AG04450 (cell line): ENCODE measurements around the gene CAPG. TPM values are rescaled to one million over a fixed set of nuclear protein-coding genes. Genes with fewer than 3 reads are reported as not detected.

Experiments
- CTCF ChIA-PET: fragments of 300-600, 350-600 bp; formaldehyde crosslinking; extraction: SDS; loops from one replicate; lab custom pipeline; 2022; ENCODE audit warnings: antibody characterized with exemption, inconsistent platforms; lab: Charles Lee
- POLR2A ChIA-PET: fragments of 350-600 bp; formaldehyde crosslinking; extraction: SDS; loops from one replicate; lab custom pipeline; 2021; ENCODE audit warnings: antibody characterized with exemption, inconsistent platforms; lab: Yijun Ruan, JAX
- DNase-seq: peaks from one replicate; pipeline ENCODE4 v3.0.0-alpha.2; 2011; ENCODE audit warnings: low read depth, low spot score
- H3K27ac ChIP-seq: one replicate; pipeline ENCODE4 v1.5.1; 2012; ENCODE audit warnings: low read depth, low read length, control low read depth
- H3K27me3 ChIP-seq: one replicate; pipeline ENCODE4 v1.6.0; 2012; ENCODE audit warnings: low read length; ENCODE audit not compliant: control insufficient read depth, insufficient read depth
- H3K4me3 ChIP-seq: 2 replicates; pipeline ENCODE4 v1.5.1; 2011; ENCODE audit warnings: mild to moderate bottlenecking, low read depth, low read length, control low read depth
- H3K9me3 ChIP-seq: 2 replicates; pipeline ENCODE4 v1.5.1; 2012; ENCODE audit warnings: low read length; ENCODE audit not compliant: control insufficient read depth, insufficient read depth
- polyA plus RNA-seq: library from polyadenylated mRNA; depleted of rRNA; stranded (reverse); fragments of >200 nt; gene quantifications from 2 replicates; pipeline ENCODE4 v1.2.3, GENCODE V29; 2011
- TF ChIP-seq, protein P1 (sequence below): IDR thresholded peaks from 2 replicates; pipeline ENCODE4 v1.5.1; 2011; ENCODE audit warnings: low read depth, low read length, control low read depth, inconsistent platforms

The CAPG gene
- polyA plus RNA-seq, 1 experiment = 70.5 TPM

GRCh38 chr2:85380048-85380447, 30.1 kb downstream of the CAPG start:
- POLR2A ChIA-PET = no interaction called here
- Histone ChIP-seq H3K27ac (no peak overlapping the region), H3K9me3 (peaks cover 4% of the 10 kb centered on the region), H3K4me3 (no peak overlapping the region), H3K27me3 (no peaks in the 10 kb centered on the region)
- DNase-seq = no peak
- CTCF ChIA-PET = no interaction called here
- TF ChIP-seq, protein P1, sequence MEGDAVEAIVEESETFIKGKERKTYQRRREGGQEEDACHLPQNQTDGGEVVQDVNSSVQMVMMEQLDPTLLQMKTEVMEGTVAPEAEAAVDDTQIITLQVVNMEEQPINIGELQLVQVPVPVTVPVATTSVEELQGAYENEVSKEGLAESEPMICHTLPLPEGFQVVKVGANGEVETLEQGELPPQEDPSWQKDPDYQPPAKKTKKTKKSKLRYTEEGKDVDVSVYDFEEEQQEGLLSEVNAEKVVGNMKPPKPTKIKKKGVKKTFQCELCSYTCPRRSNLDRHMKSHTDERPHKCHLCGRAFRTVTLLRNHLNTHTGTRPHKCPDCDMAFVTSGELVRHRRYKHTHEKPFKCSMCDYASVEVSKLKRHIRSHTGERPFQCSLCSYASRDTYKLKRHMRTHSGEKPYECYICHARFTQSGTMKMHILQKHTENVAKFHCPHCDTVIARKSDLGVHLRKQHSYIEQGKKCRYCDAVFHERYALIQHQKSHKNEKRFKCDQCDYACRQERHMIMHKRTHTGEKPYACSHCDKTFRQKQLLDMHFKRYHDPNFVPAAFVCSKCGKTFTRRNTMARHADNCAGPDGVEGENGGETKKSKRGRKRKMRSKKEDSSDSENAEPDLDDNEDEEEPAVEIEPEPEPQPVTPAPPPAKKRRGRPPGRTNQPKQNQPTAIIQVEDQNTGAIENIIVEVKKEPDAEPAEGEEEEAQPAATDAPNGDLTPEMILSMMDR = no peak

- H3K27ac ChIP-seq = no peak overlapping the region
- no peak for DNase-seq
- H3K9me3 ChIP-seq = peaks cover 4% of the 10 kb centered on the region
- TF ChIP-seq, protein P1 = no peak
- H3K4me3 ChIP-seq = no peak overlapping the region
- ChIA-PET CTCF (no interaction called here), POLR2A (no interaction called here)
- H3K27me3 ChIP-seq = no peaks in the 10 kb centered on the region
Observed at GRCh38 chr2:85378257-85378656, 31.9 kb downstream of the CAPG start.

- Histone ChIP-seq H3K4me3 (no peak overlapping the region), H3K27ac (no peak overlapping the region), H3K9me3 (peaks cover 4% of the 10 kb centered on the region), H3K27me3 (no peaks in the 10 kb centered on the region)
- ChIA-PET POLR2A (interaction anchor here (0.5 to 0.7 kb wide), 2 partner anchors 130 to 140 kb away, joined by 3 read pairs; no protein-coding TSS in a partner anchor), CTCF (no interaction called here)
- TF ChIP-seq, protein P1 = no peak
- no peak for DNase-seq
Observed at GRCh38 chr2:85377083-85377482, 33.1 kb downstream of the CAPG start.

DNA sequence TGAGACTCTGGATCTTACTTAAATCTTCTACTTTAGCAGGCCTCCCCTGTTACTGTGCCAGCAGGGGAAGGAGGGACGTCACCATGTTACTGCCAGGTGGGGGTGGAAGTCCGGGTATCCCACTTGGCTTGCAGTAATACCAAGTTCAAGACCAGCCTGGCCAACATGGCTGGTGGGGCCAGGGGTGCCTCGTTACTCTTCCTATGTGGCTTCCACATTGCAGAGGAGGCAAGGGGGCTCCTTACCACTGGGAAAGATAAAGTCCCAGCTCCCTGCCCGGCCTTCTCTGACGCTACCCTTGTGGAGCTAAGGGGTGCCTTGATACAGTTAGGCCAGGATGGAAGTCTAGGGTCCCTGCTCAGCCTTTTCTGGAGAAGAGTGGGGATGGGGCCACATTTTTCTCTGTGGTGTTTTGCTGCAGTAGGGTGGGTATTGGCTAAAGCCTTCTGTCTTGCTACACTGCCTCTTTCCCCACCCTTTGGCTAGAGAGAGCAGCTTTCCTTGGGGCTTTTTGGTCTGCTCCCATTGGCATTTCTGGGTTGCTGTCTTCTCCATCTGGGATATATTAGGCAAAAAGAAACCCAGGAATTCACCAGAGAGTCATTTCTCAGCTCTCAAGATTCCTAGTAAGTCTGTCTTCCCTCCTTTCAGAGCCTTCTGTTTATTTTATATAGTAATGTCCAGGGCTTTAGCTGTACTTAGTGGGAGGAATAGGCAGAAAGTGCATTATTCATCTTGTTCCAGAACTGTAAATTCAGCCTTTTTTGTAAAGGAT, 33.7 kb downstream of the CAPG start:
- Histone ChIP-seq H3K27ac (peak overlapping the region; percentile 52), H3K4me3 (no peak overlapping the region), H3K27me3 (no peaks in the 10 kb centered on the region), H3K9me3 (peaks cover 4% of the 10 kb centered on the region)
- TF ChIP-seq, protein P1 = no peak
- peak; percentile 24 for DNase-seq
- ChIA-PET POLR2A (interaction anchor here (0.5 to 0.7 kb wide), 2 partner anchors 130 to 140 kb away, joined by 3 read pairs; no protein-coding TSS in a partner anchor), CTCF (no interaction called here)

- DNase-seq = no peak
- H3K27ac ChIP-seq = no peak overlapping the region
- no peaks in the 10 kb centered on the region for H3K27me3 ChIP-seq
- no peaks in the 10 kb centered on the region for H3K9me3 ChIP-seq
- H3K4me3 ChIP-seq = no peak overlapping the region
- CTCF ChIA-PET = interaction anchor here (1.0 kb wide), 1 partner anchor 185 kb away, joined by 3 read pairs; no protein-coding TSS in a partner anchor
- TF ChIP-seq, protein P1 = no peak
- POLR2A ChIA-PET = interaction anchor here (1.3 kb wide), 1 partner anchor 168 kb away, joined by 4 read pairs; the partner anchor contains the start of gene MAT2A
Observed at GRCh38 chr2:85371045-85371444, 39.1 kb downstream of the CAPG start.
